GM23248 (cell line): Measurements from ENCODE around the gene CLDN7.

ENCODE experiments used
- EZH2 ChIP-seq: fragments of 200-600 bp; sonication (generic); IDR thresholded peaks from 2 replicates; pipeline ENCODE4 v1.6.1; 2018; ENCODE audit warnings: antibody characterized with exemption, mild to moderate bottlenecking; ENCODE audit not compliant: insufficient read depth, poor library complexity, severe bottlenecking
- EZH2phosphoT487 ChIP-seq: fragments of 200-600 bp; sonication (generic); IDR thresholded peaks from 2 replicates; pipeline ENCODE4 v1.6.1; 2018; ENCODE audit warnings: antibody characterized with exemption, moderate library complexity, mild to moderate bottlenecking, low read depth; ENCODE audit not compliant: insufficient read depth

- no peak for TF ChIP-seq EZH2
- no peak for TF ChIP-seq EZH2phosphoT487
Measured at GRCh38 chr17:7216242-7217112, 45.8 kb downstream of the CLDN7 start.
